Measurements from ENCODE around the gene SLC9A7.

Gene SLC9A7

DNA sequence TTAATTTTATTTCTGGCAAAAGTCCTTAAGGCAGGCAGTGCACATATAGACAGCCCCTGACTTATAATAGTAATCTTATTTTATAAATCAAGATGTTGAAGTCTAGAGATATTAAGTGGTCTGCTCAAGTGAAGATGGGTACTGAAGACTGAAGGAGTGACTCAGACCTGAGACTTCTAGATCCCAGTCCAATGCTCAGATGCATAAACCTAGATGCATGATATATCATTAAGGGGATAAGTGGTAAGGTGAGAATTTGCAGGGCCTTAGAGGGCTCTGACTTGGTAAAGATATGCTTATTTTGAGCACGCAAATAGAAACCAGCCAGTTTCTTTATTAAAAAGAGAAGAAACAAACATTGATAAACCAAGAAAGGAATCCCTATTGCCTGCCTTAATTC is 42.9 kb downstream of the SLC9A7 start:
- H3K4me3 ChIP-seq (ENCODE audit: low read length): no peak overlapping the region
- TF ChIP-seq, protein P1, sequence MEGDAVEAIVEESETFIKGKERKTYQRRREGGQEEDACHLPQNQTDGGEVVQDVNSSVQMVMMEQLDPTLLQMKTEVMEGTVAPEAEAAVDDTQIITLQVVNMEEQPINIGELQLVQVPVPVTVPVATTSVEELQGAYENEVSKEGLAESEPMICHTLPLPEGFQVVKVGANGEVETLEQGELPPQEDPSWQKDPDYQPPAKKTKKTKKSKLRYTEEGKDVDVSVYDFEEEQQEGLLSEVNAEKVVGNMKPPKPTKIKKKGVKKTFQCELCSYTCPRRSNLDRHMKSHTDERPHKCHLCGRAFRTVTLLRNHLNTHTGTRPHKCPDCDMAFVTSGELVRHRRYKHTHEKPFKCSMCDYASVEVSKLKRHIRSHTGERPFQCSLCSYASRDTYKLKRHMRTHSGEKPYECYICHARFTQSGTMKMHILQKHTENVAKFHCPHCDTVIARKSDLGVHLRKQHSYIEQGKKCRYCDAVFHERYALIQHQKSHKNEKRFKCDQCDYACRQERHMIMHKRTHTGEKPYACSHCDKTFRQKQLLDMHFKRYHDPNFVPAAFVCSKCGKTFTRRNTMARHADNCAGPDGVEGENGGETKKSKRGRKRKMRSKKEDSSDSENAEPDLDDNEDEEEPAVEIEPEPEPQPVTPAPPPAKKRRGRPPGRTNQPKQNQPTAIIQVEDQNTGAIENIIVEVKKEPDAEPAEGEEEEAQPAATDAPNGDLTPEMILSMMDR (conservative IDR thresholded peaks at IDR 0.05; ENCODE audit: low read depth, low read length): no peak
- no peak for DNase-seq (ENCODE audit: low read depth)

GRCh38 chrX:46715530-46715929 is 43.4 kb downstream of the SLC9A7 start:
- H3K4me3 ChIP-seq (ENCODE audit: low read length): no peak overlapping the region
- TF ChIP-seq, protein P1 (conservative IDR thresholded peaks at IDR 0.05; ENCODE audit: low read depth, low read length): no peak
- no peak for DNase-seq (ENCODE audit: low read depth)

DNA sequence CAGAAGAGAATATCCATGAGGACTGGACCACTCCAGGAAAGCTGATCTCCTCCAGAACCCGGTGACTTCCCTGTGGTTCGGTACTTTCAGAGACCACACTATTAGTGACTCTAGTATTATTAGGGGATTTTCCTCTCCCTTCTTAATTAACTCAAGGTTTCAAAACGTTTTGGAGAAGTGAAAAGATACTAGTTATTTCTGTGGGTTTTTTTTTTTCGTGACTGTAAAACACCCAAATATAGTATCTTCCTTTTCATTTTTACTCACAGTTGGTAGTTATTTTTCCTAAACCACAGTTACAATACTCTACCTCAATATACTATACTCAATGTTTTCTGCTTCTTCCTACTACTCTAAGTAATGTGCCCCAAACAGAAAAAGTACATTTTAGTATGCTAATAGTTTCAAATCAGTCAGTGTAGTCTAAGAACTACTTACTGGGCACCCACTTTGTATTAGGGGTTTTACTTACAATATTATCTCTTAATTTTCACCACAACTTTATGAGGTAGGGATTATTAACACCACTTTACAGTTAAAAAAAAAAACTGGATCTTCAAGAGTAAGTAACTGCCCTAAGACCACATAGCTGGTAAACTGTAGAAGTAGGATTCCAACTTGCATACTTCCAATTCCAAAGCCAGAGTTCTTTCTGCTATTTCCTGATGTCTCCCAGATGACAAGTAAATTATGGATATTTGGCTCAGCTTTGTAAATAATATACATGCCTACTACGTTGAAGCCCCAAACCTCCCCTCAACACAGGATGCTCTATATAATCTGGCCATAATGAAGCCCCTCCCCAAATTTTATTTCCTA is 45.0 kb downstream of the SLC9A7 start:
- TF ChIP-seq, protein P1 (conservative IDR thresholded peaks at IDR 0.05; ENCODE audit: low read depth, low read length): no peak
- no peak for DNase-seq (ENCODE audit: low read depth)
- no peak overlapping the region for H3K4me3 ChIP-seq (ENCODE audit: low read length)

DNA sequence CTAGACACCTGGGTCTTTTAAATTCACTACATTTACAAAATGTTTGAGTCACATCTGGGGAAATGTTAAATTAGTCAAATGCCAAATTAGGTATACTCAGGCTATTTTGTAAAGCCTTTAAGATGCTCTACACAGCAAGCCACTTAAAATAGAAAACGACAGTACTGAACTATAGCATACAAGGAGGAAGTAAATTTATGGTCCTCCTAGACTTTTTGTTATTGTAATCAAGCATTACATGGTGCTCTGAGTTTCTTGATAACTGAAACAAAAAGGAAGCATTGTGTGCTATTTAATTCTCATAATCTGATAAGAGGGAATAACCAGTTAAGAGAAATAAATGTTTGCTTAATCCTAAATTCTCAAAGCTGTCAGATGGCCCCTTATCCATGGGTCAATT is 46.2 kb downstream of the SLC9A7 start:
- no peak overlapping the region for H3K4me3 ChIP-seq (ENCODE audit: low read length)
- TF ChIP-seq, protein P1 (conservative IDR thresholded peaks at IDR 0.05; ENCODE audit: low read depth, low read length): no peak
- no peak for DNase-seq (ENCODE audit: low read depth)

DNA sequence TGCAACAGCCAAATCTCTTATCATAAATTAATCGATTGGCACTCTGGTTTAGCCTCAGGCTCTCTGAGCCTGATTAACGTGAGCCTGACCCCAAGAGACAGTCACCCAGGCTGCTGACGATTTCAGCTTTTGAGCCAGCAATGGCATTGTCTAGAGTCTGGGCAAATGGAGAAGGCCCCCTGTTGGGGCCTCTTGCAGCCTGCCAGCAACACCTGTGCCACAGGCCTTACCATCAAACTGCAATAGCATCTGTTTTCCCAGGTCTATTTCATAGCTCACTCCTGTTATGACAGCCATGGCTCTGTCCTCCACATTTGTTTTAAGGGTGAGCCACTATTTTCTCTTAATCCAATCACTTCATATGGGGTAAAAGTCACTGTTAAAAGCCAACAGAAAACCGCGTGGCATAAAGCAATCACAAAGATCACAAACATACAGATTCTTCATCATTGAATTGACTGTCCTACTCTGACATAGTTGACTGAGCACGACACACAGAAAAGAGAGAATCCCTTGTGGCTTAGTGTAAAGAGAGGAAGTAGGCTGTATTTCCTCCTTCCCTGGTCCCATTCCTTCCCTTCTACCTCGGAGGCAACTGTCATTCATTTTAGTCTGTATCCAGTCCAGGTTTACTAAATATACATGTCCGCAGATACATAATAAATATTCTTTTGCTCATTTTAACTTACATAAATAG is 47.8 kb downstream of the SLC9A7 start:
- H3K4me3 ChIP-seq (ENCODE audit: low read length): no peak overlapping the region
- no peak for DNase-seq (ENCODE audit: low read depth)
- TF ChIP-seq, protein P1 (conservative IDR thresholded peaks at IDR 0.05; ENCODE audit: low read depth, low read length): no peak

DNA sequence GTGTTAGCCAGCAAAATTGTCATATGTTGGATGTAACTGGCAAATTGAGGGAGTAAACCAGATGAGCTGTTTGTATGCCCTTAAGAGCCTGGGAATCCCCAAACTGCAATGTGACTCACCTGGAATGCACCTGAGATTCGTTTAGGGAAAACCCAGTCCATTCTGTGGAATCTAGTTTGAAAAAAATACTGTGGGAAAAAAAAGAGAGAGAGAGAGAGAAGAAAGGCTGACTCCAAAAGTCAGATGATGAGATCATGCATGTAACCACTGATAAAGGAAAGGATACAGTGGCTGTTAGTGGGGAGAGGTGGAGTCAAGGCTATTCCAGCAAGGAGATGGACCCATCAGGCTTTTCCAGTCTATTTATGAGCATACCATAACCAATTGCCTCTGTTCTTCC is 48.5 kb downstream of the SLC9A7 start:
- no peak for DNase-seq (ENCODE audit: low read depth)

More for the DNA sequence above, 48.5 kb downstream of the SLC9A7 start:
- H3K4me3 ChIP-seq (ENCODE audit: low read length): no peak overlapping the region
- TF ChIP-seq, protein P1 (conservative IDR thresholded peaks at IDR 0.05; ENCODE audit: low read depth, low read length): no peak
